Activated CD4-positive, alpha-beta T cell treated with anti-CD3 and anti-CD28 coated beads, Interleukin-2, amount 10 ng/mL, durations not matched to agents 24 days and 14 days (primary cell): ENCODE results near the gene PSME4. TPM values are rescaled to one million over a fixed set of nuclear protein-coding genes. Genes with fewer than 3 reads are reported as not detected.
"Not testable (repeated sequence)": the region's sequence is repeated elsewhere in the genome, so short reads cannot be mapped to it uniquely, and the experiment has no call there.

Experiments
- DNase-seq: peaks from one replicate; pipeline ENCODE4 v3.0.0; 2022
- H3K27ac Mint-ChIP-seq: one replicate; pipeline ENCODE4 v1.8.0; 2022; ENCODE audit warnings: mild to moderate bottlenecking, mixed read lengths
- H3K27me3 Mint-ChIP-seq: one replicate; pipeline ENCODE4 v1.8.0; 2022; ENCODE audit warnings: mixed read lengths
- H3K36me3 Mint-ChIP-seq: one replicate; pipeline ENCODE4 v1.8.0; 2022; ENCODE audit warnings: low read depth, mild to moderate bottlenecking, mixed read lengths
- H3K4me1 Mint-ChIP-seq: one replicate; pipeline ENCODE4 v1.8.0; 2021; ENCODE audit warnings: mixed read lengths
- H3K4me3 Mint-ChIP-seq: one replicate; pipeline ENCODE4 v1.8.0; 2022; ENCODE audit warnings: mild to moderate bottlenecking, moderate library complexity, mixed read lengths
- H3K9me3 Mint-ChIP-seq: one replicate; pipeline ENCODE4 v1.8.0; 2021; ENCODE audit warnings: mixed read lengths
- intact Hi-C: fragments of 100-400 bp; cut with micrococcal nuclease; formaldehyde crosslinking; loops from one replicate; pipeline ENCODE4 v1.15.1; 2023
- total RNA-seq: library from RNA; stranded (reverse); gene quantifications from 2 replicates; pipeline ENCODE4 v1.2.3, GENCODE V29; 2022

Gene PSME4
- total RNA-seq, 1 donor from 2014 or later = 52.1 TPM

- peaks cover 37% of the 10 kb centered on the region for H3K36me3 Mint-ChIP-seq
- intact Hi-C loops = no loop called here
Observed at GRCh38 chr2:53944542-53944941, 26.3 kb downstream of the PSME4 start.

GRCh38 chr2:53942280-53942679 lies 28.5 kb downstream of the PSME4 start:
- Mint-ChIP-seq H3K4me3 (no peak overlapping the region), H3K27ac (no peak overlapping the region), H3K4me1 (peaks cover 2% of the 10 kb centered on the region), H3K36me3 (peaks cover 29% of the 10 kb centered on the region), H3K9me3 (no peaks in the 10 kb centered on the region), H3K27me3 (no peaks in the 10 kb centered on the region)
- no peak for DNase-seq
- intact Hi-C loops = no loop called here

More at GRCh38 chr2:53944542-53944941, 26.3 kb downstream of the PSME4 start:
- DNase-seq = no peak
- H3K27ac Mint-ChIP-seq = no peak overlapping the region
- peaks cover 4% of the 10 kb centered on the region for H3K4me1 Mint-ChIP-seq
- H3K27me3 Mint-ChIP-seq = no peaks in the 10 kb centered on the region
- H3K9me3 Mint-ChIP-seq = no peaks in the 10 kb centered on the region
- H3K4me3 Mint-ChIP-seq = no peak overlapping the region

- intact Hi-C loops = no loop called here
- H3K27ac Mint-ChIP-seq = no peak overlapping the region
- no peak for DNase-seq
- H3K4me1 Mint-ChIP-seq = peaks cover 2% of the 10 kb centered on the region
- H3K4me3 Mint-ChIP-seq = no peak overlapping the region
- H3K27me3 Mint-ChIP-seq = no peaks in the 10 kb centered on the region
- H3K9me3 Mint-ChIP-seq = no peaks in the 10 kb centered on the region
- peaks cover 30% of the 10 kb centered on the region for H3K36me3 Mint-ChIP-seq
Observed at GRCh38 chr2:53941749-53942148, 29.0 kb downstream of the PSME4 start.

- Mint-ChIP-seq H3K9me3 (no peaks in the 10 kb centered on the region), H3K4me1 (no peaks in the 10 kb centered on the region), H3K4me3 (no peak overlapping the region), H3K27ac (no peak overlapping the region), H3K36me3 (peaks cover 24% of the 10 kb centered on the region), H3K27me3 (no peaks in the 10 kb centered on the region)
- intact Hi-C loops = no loop called here
- DNase-seq = no peak
Observed at GRCh38 chr2:53939656-53940055, 31.1 kb downstream of the PSME4 start.

GRCh38 chr2:53938904-53939303 lies 31.9 kb downstream of the PSME4 start:
- Mint-ChIP-seq H3K4me3 (no peak overlapping the region), H3K27ac (no peak overlapping the region), H3K36me3 (peaks cover 29% of the 10 kb centered on the region), H3K27me3 (no peaks in the 10 kb centered on the region), H3K9me3 (no peaks in the 10 kb centered on the region), H3K4me1 (no peaks in the 10 kb centered on the region)
- DNase-seq = no peak
- intact Hi-C loops = no loop called here

- no peak for DNase-seq
- Mint-ChIP-seq H3K27me3 (no peaks in the 10 kb centered on the region), H3K4me3 (no peak overlapping the region), H3K27ac (no peak overlapping the region), H3K36me3 (peaks cover 55% of the 10 kb centered on the region), H3K4me1 (peaks cover 3% of the 10 kb centered on the region), H3K9me3 (no peaks in the 10 kb centered on the region)
- intact Hi-C loops = no loop called here
Observed at GRCh38 chr2:53933329-53933728, 37.5 kb downstream of the PSME4 start.

GRCh38 chr2:53926321-53926720 lies 44.5 kb downstream of the PSME4 start:
- H3K27ac Mint-ChIP-seq, H3K4me3 Mint-ChIP-seq, H3K9me3 Mint-ChIP-seq, H3K27me3 Mint-ChIP-seq, DNase-seq, H3K4me1 Mint-ChIP-seq, intact Hi-C loops: not testable (repeated sequence)
- H3K36me3 Mint-ChIP-seq = peaks cover 65% of the 10 kb centered on the region

- H3K9me3 Mint-ChIP-seq = no peaks in the 10 kb centered on the region
- H3K4me3 Mint-ChIP-seq = peak overlapping the region; percentile 20
- intact Hi-C loops = no loop called here
- DNase-seq = peak; percentile 72
- H3K27me3 Mint-ChIP-seq = no peaks in the 10 kb centered on the region
- H3K36me3 Mint-ChIP-seq = peaks cover 28% of the 10 kb centered on the region
- peaks cover 9% of the 10 kb centered on the region for H3K4me1 Mint-ChIP-seq
- H3K27ac Mint-ChIP-seq = peak overlapping the region; percentile 60
Observed at GRCh38 chr2:53913721-53914120, 57.1 kb downstream of the PSME4 start.

- H3K27me3 Mint-ChIP-seq = no peaks in the 10 kb centered on the region
- peaks cover 36% of the 10 kb centered on the region for H3K36me3 Mint-ChIP-seq
- H3K4me3 Mint-ChIP-seq = no peak overlapping the region
- no peaks in the 10 kb centered on the region for H3K9me3 Mint-ChIP-seq
- H3K4me1 Mint-ChIP-seq = peaks cover 9% of the 10 kb centered on the region
- H3K27ac Mint-ChIP-seq = no peak overlapping the region
- DNase-seq = no peak
- intact Hi-C loops = no loop called here
Observed at GRCh38 chr2:53911434-53912189, 59.2 kb downstream of the PSME4 start.

GRCh38 chr2:53907582-53907981 lies 63.2 kb downstream of the PSME4 start:
- no peak for DNase-seq
- no peak overlapping the region for H3K27ac Mint-ChIP-seq
- peaks cover 39% of the 10 kb centered on the region for H3K36me3 Mint-ChIP-seq
- no peaks in the 10 kb centered on the region for H3K4me1 Mint-ChIP-seq
- H3K9me3 Mint-ChIP-seq = no peaks in the 10 kb centered on the region
- no peaks in the 10 kb centered on the region for H3K27me3 Mint-ChIP-seq
- intact Hi-C loops = no loop called here
- no peak overlapping the region for H3K4me3 Mint-ChIP-seq

- Mint-ChIP-seq H3K4me3 (no peak overlapping the region), H3K9me3 (no peaks in the 10 kb centered on the region), H3K27me3 (no peaks in the 10 kb centered on the region), H3K27ac (no peak overlapping the region), H3K4me1 (no peaks in the 10 kb centered on the region), H3K36me3 (peaks cover 45% of the 10 kb centered on the region)
- no peak for DNase-seq
- intact Hi-C loops = no loop called here
Observed at GRCh38 chr2:53905396-53905795, 65.4 kb downstream of the PSME4 start.

- Mint-ChIP-seq H3K27ac (no peak overlapping the region), H3K4me3 (no peak overlapping the region), H3K9me3 (no peaks in the 10 kb centered on the region), H3K36me3 (peaks cover 45% of the 10 kb centered on the region), H3K4me1 (no peaks in the 10 kb centered on the region), H3K27me3 (no peaks in the 10 kb centered on the region)
- intact Hi-C loops = no loop called here
- no peak for DNase-seq
Observed at GRCh38 chr2:53903011-53903410, 67.8 kb downstream of the PSME4 start.

GRCh38 chr2:53901192-53901591 lies 69.6 kb downstream of the PSME4 start:
- Mint-ChIP-seq H3K4me1 (no peaks in the 10 kb centered on the region), H3K27me3 (no peaks in the 10 kb centered on the region), H3K4me3 (no peak overlapping the region), H3K9me3 (no peaks in the 10 kb centered on the region), H3K36me3 (peaks cover 43% of the 10 kb centered on the region), H3K27ac (no peak overlapping the region)
- intact Hi-C loops = no loop called here
- no peak for DNase-seq

GRCh38 chr2:53896864-53897263 lies 73.9 kb downstream of the PSME4 start:
- no peaks in the 10 kb centered on the region for H3K27me3 Mint-ChIP-seq
- intact Hi-C loops = no loop called here
- peaks cover 52% of the 10 kb centered on the region for H3K36me3 Mint-ChIP-seq
- no peaks in the 10 kb centered on the region for H3K4me1 Mint-ChIP-seq
- no peak for DNase-seq
- H3K4me3 Mint-ChIP-seq = no peak overlapping the region
- no peaks in the 10 kb centered on the region for H3K9me3 Mint-ChIP-seq
- H3K27ac Mint-ChIP-seq = no peak overlapping the region
